PC-9 (cell line): Measurements from ENCODE around the gene B3GAT1. TPM values are rescaled to one million over a fixed set of nuclear protein-coding genes. Genes with fewer than 3 reads are reported as not detected.

Source experiments
- BruUV-seq: library from RNA; stranded (reverse); fragments of 400-500 nt; replicated peaks from 2 replicates; lab custom pipeline; 2021; lab: Mats Ljungman, UMichigan
- CTCF ChIA-PET: fragments of 300-600 bp; sonication (Branson Sonifier 250); formaldehyde crosslinking; loops from one replicate; lab custom pipeline; 2022; ENCODE audit warnings: antibody characterized with exemption; lab: Charles Lee
- POLR2A ChIA-PET: fragments of 300-600 bp; sonication (Branson Sonifier 250); formaldehyde crosslinking; loops from one replicate; lab custom pipeline; 2022; ENCODE audit warnings: antibody characterized with exemption; ENCODE audit not compliant: unreplicated experiment; lab: Charles Lee
- DNase-seq, 2 experiments: peaks; one replicate each; pipeline versions ENCODE4 v3.0.0 to v3.0.0-alpha.2; 2015 to 2022; ENCODE audit warnings: mixed read lengths in 1 of 2
- H2AFZ ChIP-seq: fragments of 200-600 bp; sonication (generic); 2 replicates; pipeline ENCODE4 v1.8.1; 2017; ENCODE audit warnings: antibody characterized with exemption
- H3F3A ChIP-seq: fragments of 200-600 bp; sonication (generic); 2 replicates; pipeline ENCODE4 v1.8.1; 2017; ENCODE audit warnings: antibody characterized with exemption, mild to moderate bottlenecking, low read depth; ENCODE audit not compliant: insufficient read depth
- H3K27ac ChIP-seq: fragments of 200-600 bp; sonication (generic); 2 replicates; pipeline ENCODE4 v1.6.1; 2016; ENCODE audit warnings: mixed run types
- H3K27me3 ChIP-seq: fragments of 200-600 bp; sonication (generic); 2 replicates; pipeline ENCODE4 v1.6.1; 2016; ENCODE audit warnings: low read depth, mixed run types; ENCODE audit not compliant: insufficient read depth
- H3K36me3 ChIP-seq: fragments of 200-600 bp; sonication (generic); 2 replicates; pipeline ENCODE4 v1.6.1; 2016; ENCODE audit warnings: low read depth, mixed run types
- H3K4me1 ChIP-seq: fragments of 200-600 bp; sonication (generic); replicated peaks from 2 replicates; pipeline ENCODE4 v1.6.1; 2016; ENCODE audit warnings: mixed run types; ENCODE audit not compliant: insufficient read depth
- H3K4me2 ChIP-seq: fragments of 200-600 bp; sonication (generic); 2 replicates; pipeline ENCODE4 v1.6.1; 2017; ENCODE audit warnings: mixed run types
- H3K4me3 ChIP-seq: fragments of 200-600 bp; sonication (generic); 2 replicates; pipeline ENCODE4 v1.6.1; 2016; ENCODE audit warnings: mixed run types
- H3K79me2 ChIP-seq: fragments of 200-600 bp; sonication (generic); 2 replicates; pipeline ENCODE4 v1.6.1; 2017; ENCODE audit warnings: low read depth, mixed run types
- H3K9me2 ChIP-seq: fragments of 200-600 bp; sonication (generic); 2 replicates; pipeline ENCODE4 v1.8.1; 2017; ENCODE audit warnings: mild to moderate bottlenecking; ENCODE audit not compliant: insufficient read depth
- H3K9me3 ChIP-seq: fragments of 200-600 bp; sonication (generic); 2 replicates; pipeline ENCODE4 v1.8.1; 2016; ENCODE audit warnings: low read depth; ENCODE audit not compliant: insufficient read depth
- H4K20me1 ChIP-seq: fragments of 200-600 bp; sonication (generic); 2 replicates; pipeline ENCODE4 v1.8.1; 2017; ENCODE audit not compliant: insufficient read depth
- EZH2 ChIP-seq: fragments of 200-600 bp; sonication (generic); IDR thresholded peaks from 2 replicates; pipeline ENCODE4 v1.8.0; 2017; ENCODE audit warnings: antibody characterized with exemption, low read depth
- intact Hi-C: fragments of 100-400 bp; cut with micrococcal nuclease; formaldehyde crosslinking; loops from one replicate; pipeline ENCODE4 v1.10.0; 2022; ENCODE audit not compliant: unreplicated experiment
- total RNA-seq: library from RNA; stranded (reverse); gene quantifications from 2 replicates; pipeline ENCODE4 v1.2.3, GENCODE V29; 2021
- TF ChIP-seq, protein P1 (sequence below): fragments of 200-600 bp; sonication (generic); conservative IDR thresholded peaks from 2 replicates; pipeline ENCODE4 v1.6.1; 2017; ENCODE audit warnings: mixed run types, antibody characterized with exemption, mild to moderate bottlenecking, moderate library complexity

Gene B3GAT1
- total RNA-seq, 1 experiment from 2014 or later: not detected

- H3K79me2 ChIP-seq: no peaks in the 10 kb centered on the region
- POLR2A ChIA-PET: no interaction called here
- CTCF ChIA-PET: no interaction called here
- H4K20me1 ChIP-seq: no peaks in the 10 kb centered on the region
- H3K9me3 ChIP-seq: no peaks in the 10 kb centered on the region
- BruUV-seq: no TSS peak
- H3K4me1 ChIP-seq: no peaks in the 10 kb centered on the region
- no peak for DNase-seq
- H3K4me3 ChIP-seq: no peak overlapping the region
- TF ChIP-seq, protein P1, sequence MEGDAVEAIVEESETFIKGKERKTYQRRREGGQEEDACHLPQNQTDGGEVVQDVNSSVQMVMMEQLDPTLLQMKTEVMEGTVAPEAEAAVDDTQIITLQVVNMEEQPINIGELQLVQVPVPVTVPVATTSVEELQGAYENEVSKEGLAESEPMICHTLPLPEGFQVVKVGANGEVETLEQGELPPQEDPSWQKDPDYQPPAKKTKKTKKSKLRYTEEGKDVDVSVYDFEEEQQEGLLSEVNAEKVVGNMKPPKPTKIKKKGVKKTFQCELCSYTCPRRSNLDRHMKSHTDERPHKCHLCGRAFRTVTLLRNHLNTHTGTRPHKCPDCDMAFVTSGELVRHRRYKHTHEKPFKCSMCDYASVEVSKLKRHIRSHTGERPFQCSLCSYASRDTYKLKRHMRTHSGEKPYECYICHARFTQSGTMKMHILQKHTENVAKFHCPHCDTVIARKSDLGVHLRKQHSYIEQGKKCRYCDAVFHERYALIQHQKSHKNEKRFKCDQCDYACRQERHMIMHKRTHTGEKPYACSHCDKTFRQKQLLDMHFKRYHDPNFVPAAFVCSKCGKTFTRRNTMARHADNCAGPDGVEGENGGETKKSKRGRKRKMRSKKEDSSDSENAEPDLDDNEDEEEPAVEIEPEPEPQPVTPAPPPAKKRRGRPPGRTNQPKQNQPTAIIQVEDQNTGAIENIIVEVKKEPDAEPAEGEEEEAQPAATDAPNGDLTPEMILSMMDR: no peak
- no peak for TF ChIP-seq EZH2
- no peaks in the 10 kb centered on the region for H3K36me3 ChIP-seq
- H3K9me2 ChIP-seq: no peaks in the 10 kb centered on the region
- intact Hi-C loops: no loop called here
- H3K27ac ChIP-seq: no peak overlapping the region
- no peak overlapping the region for H3K4me2 ChIP-seq
- no peaks in the 10 kb centered on the region for H3F3A ChIP-seq
- no peak overlapping the region for H2AFZ ChIP-seq
- H3K27me3 ChIP-seq: peaks cover 83% of the 10 kb centered on the region
These were observed 40.8 kb upstream of the B3GAT1 start for GRCh38 chr11:134452838-134453155.

DNA sequence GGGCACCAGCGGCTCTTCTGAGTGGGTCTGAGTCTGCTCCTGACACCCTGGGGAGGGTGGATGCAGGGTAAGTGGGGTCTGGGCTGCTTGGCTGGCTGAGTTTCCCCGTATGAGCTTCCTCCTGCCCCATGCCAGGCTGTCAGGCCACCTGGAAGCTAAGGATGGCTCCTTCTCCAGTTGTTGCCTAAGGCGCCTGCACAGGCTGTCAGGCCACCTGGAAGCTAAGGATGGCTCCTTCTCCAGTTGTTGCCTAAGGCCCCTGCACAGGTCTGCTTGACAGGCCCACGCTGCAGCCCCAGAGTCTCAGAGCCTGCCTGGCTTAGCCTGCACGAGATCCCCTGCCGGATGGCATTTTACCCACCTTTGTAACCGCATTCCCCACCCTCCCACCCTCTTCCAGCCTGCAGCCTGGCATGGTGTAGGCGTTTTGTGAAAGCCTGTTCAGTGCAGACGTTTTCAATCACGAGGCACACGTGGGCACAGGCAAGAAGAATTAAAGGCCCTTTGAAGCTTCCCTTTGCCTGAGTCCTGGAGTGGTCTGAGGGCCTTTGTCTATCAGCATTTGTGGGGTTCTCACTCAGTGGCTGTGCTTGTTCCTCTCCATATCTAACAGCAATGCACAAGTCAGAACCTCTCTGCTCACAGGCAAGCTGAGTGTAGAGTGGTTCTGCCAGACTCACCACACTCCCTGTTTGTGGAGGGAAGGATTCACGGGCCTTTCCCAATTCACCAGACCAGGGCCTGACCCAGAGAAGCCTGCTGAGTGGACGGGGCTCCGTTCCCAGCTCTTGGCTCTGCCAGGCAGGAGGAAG, 40.2 kb upstream of the B3GAT1 start:
- Histone ChIP-seq H3K27ac (no peak overlapping the region), H3K9me2 (no peaks in the 10 kb centered on the region), H3K4me3 (no peak overlapping the region), H3K9me3 (no peaks in the 10 kb centered on the region), H2AFZ (no peak overlapping the region), H3K4me2 (no peak overlapping the region), H3K79me2 (no peaks in the 10 kb centered on the region), H3K27me3 (peaks cover 88% of the 10 kb centered on the region), H3K4me1 (no peaks in the 10 kb centered on the region), H3K36me3 (no peaks in the 10 kb centered on the region), H4K20me1 (no peaks in the 10 kb centered on the region), H3F3A (no peaks in the 10 kb centered on the region)
- POLR2A ChIA-PET: no interaction called here
- intact Hi-C loops: no loop called here
- CTCF ChIA-PET: no interaction called here
- no peak for TF ChIP-seq EZH2
- TF ChIP-seq, protein P1: no peak
- BruUV-seq: no TSS peak
- DNase-seq: no peak

- no peaks in the 10 kb centered on the region for H3K79me2 ChIP-seq
- POLR2A ChIA-PET: no interaction called here
- intact Hi-C loops: no loop called here
- DNase-seq: no peak
- no TSS peak for BruUV-seq
- TF ChIP-seq, protein P1: no peak
- no peak for TF ChIP-seq EZH2
- H3K36me3 ChIP-seq: no peaks in the 10 kb centered on the region
- no peak overlapping the region for H3K4me3 ChIP-seq
- no peaks in the 10 kb centered on the region for H3F3A ChIP-seq
- no peak overlapping the region for H3K27ac ChIP-seq
- H3K9me3 ChIP-seq: no peaks in the 10 kb centered on the region
- no peaks in the 10 kb centered on the region for H3K9me2 ChIP-seq
- no peak overlapping the region for H3K4me2 ChIP-seq
- H3K4me1 ChIP-seq: no peaks in the 10 kb centered on the region
- H4K20me1 ChIP-seq: no peaks in the 10 kb centered on the region
- no peak overlapping the region for H2AFZ ChIP-seq
- peaks cover 89% of the 10 kb centered on the region for H3K27me3 ChIP-seq
- CTCF ChIA-PET: no interaction called here
These were observed 38.1 kb upstream of the B3GAT1 start for GRCh38 chr11:134450186-134450585.
